Tibial nerve (tissue), 4 donors: ENCODE data around the gene C1orf52.
"Not testable (repeated sequence)": the region's sequence is repeated elsewhere in the genome, so short reads cannot be mapped to it uniquely, and the experiment has no call there.

Experiments
- EP300 ChIP-seq, 2 donors: sonication (generic); formaldehyde crosslinking; IDR thresholded peaks; one replicate each; pipeline ENCODE4 v1.6.1; 2017; ENCODE audit warnings: antibody characterized with exemption in 2 of 2, mild to moderate bottlenecking in 1 of 2
- POLR2A ChIP-seq, 2 donors: fragments of 450-650 bp; IDR thresholded peaks; one replicate each; pipeline ENCODE4 v1.6.1; 2017; ENCODE audit warnings: antibody characterized with exemption in 2 of 2, mild to moderate bottlenecking in 2 of 2, moderate library complexity in 2 of 2
- TF ChIP-seq, protein P1 (sequence below), 5 experiments: fragments of 200-600 bp in 3 of 5; fragments of 450-650 bp in 2 of 5; sonication (generic) in 3 of 5; IDR thresholded peaks; one replicate each; pipeline ENCODE4 v1.5.1; 2016 to 2019; ENCODE audit warnings: antibody characterized with exemption in 5 of 5, mild to moderate bottlenecking in 3 of 5, moderate library complexity in 2 of 5

GRCh38 chr1:85249042-85249441 is 10.4 kb downstream of the C1orf52 start:
- TF ChIP-seq, protein P1, sequence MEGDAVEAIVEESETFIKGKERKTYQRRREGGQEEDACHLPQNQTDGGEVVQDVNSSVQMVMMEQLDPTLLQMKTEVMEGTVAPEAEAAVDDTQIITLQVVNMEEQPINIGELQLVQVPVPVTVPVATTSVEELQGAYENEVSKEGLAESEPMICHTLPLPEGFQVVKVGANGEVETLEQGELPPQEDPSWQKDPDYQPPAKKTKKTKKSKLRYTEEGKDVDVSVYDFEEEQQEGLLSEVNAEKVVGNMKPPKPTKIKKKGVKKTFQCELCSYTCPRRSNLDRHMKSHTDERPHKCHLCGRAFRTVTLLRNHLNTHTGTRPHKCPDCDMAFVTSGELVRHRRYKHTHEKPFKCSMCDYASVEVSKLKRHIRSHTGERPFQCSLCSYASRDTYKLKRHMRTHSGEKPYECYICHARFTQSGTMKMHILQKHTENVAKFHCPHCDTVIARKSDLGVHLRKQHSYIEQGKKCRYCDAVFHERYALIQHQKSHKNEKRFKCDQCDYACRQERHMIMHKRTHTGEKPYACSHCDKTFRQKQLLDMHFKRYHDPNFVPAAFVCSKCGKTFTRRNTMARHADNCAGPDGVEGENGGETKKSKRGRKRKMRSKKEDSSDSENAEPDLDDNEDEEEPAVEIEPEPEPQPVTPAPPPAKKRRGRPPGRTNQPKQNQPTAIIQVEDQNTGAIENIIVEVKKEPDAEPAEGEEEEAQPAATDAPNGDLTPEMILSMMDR (IDR thresholded peaks at IDR 0.05): not testable (repeated sequence)
- not testable (repeated sequence) for TF ChIP-seq POLR2A, EP300 (IDR thresholded peaks at IDR 0.05)
